Retinal pigment epithelial cell (primary cell): ENCODE data around the gene MYOF.

Source experiments
- DNase-seq: peaks from one replicate; pipeline ENCODE4 v3.0.0-alpha.2; 2010; ENCODE audit warnings: low read depth
- H3K4me3 ChIP-seq: 2 replicates; pipeline ENCODE4 v1.5.1; 2011; ENCODE audit warnings: mild to moderate bottlenecking, low read length, control low read depth, moderate library complexity
- CTCF ChIP-seq: conservative IDR thresholded peaks from 2 replicates; pipeline ENCODE4 v1.5.1; 2011; ENCODE audit warnings: low read depth, low read length, control low read depth, inconsistent platforms

Gene MYOF

GRCh38 chr10:93379731-93380575 is 102.2 kb downstream of the MYOF start:
- TF ChIP-seq CTCF, result no peak
- no peak for DNase-seq
- H3K4me3 ChIP-seq, result no peak overlapping the region

- H3K4me3 ChIP-seq, result no peak overlapping the region
- no peak for DNase-seq
- no peak for TF ChIP-seq CTCF
Observed at GRCh38 chr10:93378997-93379730, 103.0 kb downstream of the MYOF start.

- TF ChIP-seq CTCF, result no peak
- H3K4me3 ChIP-seq, result no peak overlapping the region
- DNase-seq, result no peak
Observed at GRCh38 chr10:93378039-93378438, 104.1 kb downstream of the MYOF start.

GRCh38 chr10:93376372-93377293 is 105.5 kb downstream of the MYOF start:
- H3K4me3 ChIP-seq, result no peak overlapping the region
- DNase-seq, result peak; percentile 56
- peak; percentile 93 for TF ChIP-seq CTCF

- no peak for DNase-seq
- no peak overlapping the region for H3K4me3 ChIP-seq
- no peak for TF ChIP-seq CTCF
Observed at GRCh38 chr10:93370961-93371360, 111.2 kb downstream of the MYOF start.

- no peak for DNase-seq
- TF ChIP-seq CTCF, result no peak
- H3K4me3 ChIP-seq, result no peak overlapping the region
Observed at GRCh38 chr10:93369588-93370164, 112.5 kb downstream of the MYOF start.
